Activated CD8-positive, alpha-beta memory T cell treated with anti-CD3 and anti-CD28 coated beads, Interleukin-2, amount 10 ng/mL, durations not matched to agents 7 days and 5 days (primary cell): Measurements from ENCODE around the gene LRRC3. TPM values are rescaled to one million over a fixed set of nuclear protein-coding genes. Genes with fewer than 3 reads are reported as not detected.

Experiments
- ATAC-seq: fragments of 150-1000 bp; cut with Tn5 transposase; one replicate; pipeline ENCODE4 v1.10.0; 2021; ENCODE audit warnings: moderate library complexity
- CTCF ChIA-PET: fragments of 350-600 bp; sonication (Branson Sonifier 250); formaldehyde crosslinking; loops from one replicate; lab custom pipeline; 2021; ENCODE audit warnings: antibody characterized with exemption; lab: Charles Lee
- DNase-seq: peaks from one replicate; pipeline ENCODE4 v3.0.0-alpha.2; 2020
- H3K27ac Mint-ChIP-seq: one replicate; pipeline ENCODE4 v1.8.0; 2021; ENCODE audit warnings: mild to moderate bottlenecking, mixed read lengths
- H3K27me3 Mint-ChIP-seq: one replicate; pipeline ENCODE4 v1.8.0; 2021; ENCODE audit warnings: mixed read lengths
- H3K36me3 Mint-ChIP-seq: one replicate; pipeline ENCODE4 v1.8.0; 2021; ENCODE audit warnings: mild to moderate bottlenecking, mixed read lengths
- H3K4me1 Mint-ChIP-seq: one replicate; pipeline ENCODE4 v1.8.0; 2021; ENCODE audit warnings: mixed read lengths
- H3K4me3 Mint-ChIP-seq: one replicate; pipeline ENCODE4 v1.8.0; 2021; ENCODE audit warnings: mild to moderate bottlenecking, moderate library complexity, mixed read lengths
- H3K9me3 Mint-ChIP-seq: one replicate; pipeline ENCODE4 v1.8.0; 2022; ENCODE audit warnings: low read depth, mixed read lengths
- total RNA-seq, 2 experiments: library from RNA; stranded (reverse); gene quantifications; one replicate each; pipeline ENCODE4 v1.2.3, GENCODE V29; 2021

Gene LRRC3
- total RNA-seq, 2 experiments from 2014 or later: 2.3 to 3.9 TPM

GRCh38 chr21:44489962-44490361 is 34.7 kb downstream of the LRRC3 start:
- peaks cover 6% of the 10 kb centered on the region for H3K4me1 Mint-ChIP-seq
- peaks cover 19% of the 10 kb centered on the region for H3K36me3 Mint-ChIP-seq
- ATAC-seq: no peak
- CTCF ChIA-PET: interaction anchor here (0.9 to 1.4 kb wide), 6 partner anchors 10 to 323 kb away, joined by 3 to 4 read pairs (median 3); partner anchors contain the start of gene UBE2G2
- H3K27ac Mint-ChIP-seq: no peak overlapping the region
- no peak overlapping the region for H3K4me3 Mint-ChIP-seq
- peaks cover 13% of the 10 kb centered on the region for H3K9me3 Mint-ChIP-seq
- DNase-seq: no peak
- peaks cover 7% of the 10 kb centered on the region for H3K27me3 Mint-ChIP-seq

GRCh38 chr21:44490405-44490804 is 35.1 kb downstream of the LRRC3 start:
- DNase-seq (no peak), ATAC-seq (no peak)
- peaks cover 6% of the 10 kb centered on the region for H3K4me1 Mint-ChIP-seq
- H3K27ac Mint-ChIP-seq: no peak overlapping the region
- peaks cover 13% of the 10 kb centered on the region for H3K9me3 Mint-ChIP-seq
- peaks cover 5% of the 10 kb centered on the region for H3K27me3 Mint-ChIP-seq
- CTCF ChIA-PET: interaction anchor here (0.9 to 1.4 kb wide), 6 partner anchors 10 to 323 kb away, joined by 3 to 4 read pairs (median 3); partner anchors contain the start of gene UBE2G2
- H3K4me3 Mint-ChIP-seq: no peak overlapping the region
- H3K36me3 Mint-ChIP-seq: peaks cover 19% of the 10 kb centered on the region

- peaks cover 19% of the 10 kb centered on the region for H3K36me3 Mint-ChIP-seq
- H3K27me3 Mint-ChIP-seq: peaks cover 7% of the 10 kb centered on the region
- peaks cover 6% of the 10 kb centered on the region for H3K4me1 Mint-ChIP-seq
- CTCF ChIA-PET: interaction anchor here (0.9 to 1.4 kb wide), 4 partner anchors 11 to 322 kb away, joined by 3 to 4 read pairs (median 4); no protein-coding TSS in a partner anchor
- peaks cover 13% of the 10 kb centered on the region for H3K9me3 Mint-ChIP-seq
- no peak overlapping the region for H3K27ac Mint-ChIP-seq
- DNase-seq (no peak), ATAC-seq (no peak)
- no peak overlapping the region for H3K4me3 Mint-ChIP-seq
Measured at GRCh38 chr21:44490816-44491215, 35.5 kb downstream of the LRRC3 start.

- H3K4me1 Mint-ChIP-seq: peaks cover 6% of the 10 kb centered on the region
- DNase-seq: no peak
- H3K9me3 Mint-ChIP-seq: peaks cover 13% of the 10 kb centered on the region
- no peak overlapping the region for H3K4me3 Mint-ChIP-seq
- H3K27me3 Mint-ChIP-seq: peaks cover 20% of the 10 kb centered on the region
- H3K27ac Mint-ChIP-seq: no peak overlapping the region
- ATAC-seq: no peak
- CTCF ChIA-PET: no interaction called here
- peaks cover 19% of the 10 kb centered on the region for H3K36me3 Mint-ChIP-seq
Measured at GRCh38 chr21:44492567-44493385, 37.5 kb downstream of the LRRC3 start.

GRCh38 chr21:44494418-44494817 is 39.1 kb downstream of the LRRC3 start:
- ATAC-seq (no peak), DNase-seq (no peak)
- no peak overlapping the region for H3K4me3 Mint-ChIP-seq
- no peak overlapping the region for H3K27ac Mint-ChIP-seq
- peaks cover 20% of the 10 kb centered on the region for H3K27me3 Mint-ChIP-seq
- CTCF ChIA-PET: interaction anchor here (0.9 kb wide), 1 partner anchor 299 kb away, joined by 3 read pairs; no protein-coding TSS in a partner anchor
- H3K36me3 Mint-ChIP-seq: peaks cover 19% of the 10 kb centered on the region
- peaks cover 13% of the 10 kb centered on the region for H3K9me3 Mint-ChIP-seq
- peaks cover 6% of the 10 kb centered on the region for H3K4me1 Mint-ChIP-seq

GRCh38 chr21:44494956-44495355 is 39.6 kb downstream of the LRRC3 start:
- CTCF ChIA-PET: interaction anchor here (0.9 kb wide), 1 partner anchor 298 kb away, joined by 3 read pairs; no protein-coding TSS in a partner anchor
- Mint-ChIP-seq H3K9me3 (peaks cover 13% of the 10 kb centered on the region), H3K27me3 (peaks cover 19% of the 10 kb centered on the region), H3K4me1 (peaks cover 6% of the 10 kb centered on the region), H3K27ac (no peak overlapping the region), H3K4me3 (no peak overlapping the region), H3K36me3 (peaks cover 19% of the 10 kb centered on the region)
- no peak for ATAC-seq
- no peak for DNase-seq

GRCh38 chr21:44495611-44496563 is 40.6 kb downstream of the LRRC3 start:
- CTCF ChIA-PET: interaction anchor here (0.9 kb wide), 1 partner anchor 297 kb away, joined by 3 read pairs; no protein-coding TSS in a partner anchor

GRCh38 chr21:44496564-44497550 is 41.5 kb downstream of the LRRC3 start:
- peaks cover 6% of the 10 kb centered on the region for H3K4me1 Mint-ChIP-seq
- no peak overlapping the region for H3K27ac Mint-ChIP-seq
- CTCF ChIA-PET: interaction anchor here (0.9 to 1.4 kb wide), 2 partner anchors 14 to 297 kb away, joined by 3 to 5 read pairs; no protein-coding TSS in a partner anchor
- ATAC-seq (no peak), DNase-seq (no peak)
- H3K4me3 Mint-ChIP-seq: no peak overlapping the region
- H3K27me3 Mint-ChIP-seq: peaks cover 18% of the 10 kb centered on the region
- peaks cover 12% of the 10 kb centered on the region for H3K9me3 Mint-ChIP-seq
- peaks cover 13% of the 10 kb centered on the region for H3K36me3 Mint-ChIP-seq

More at GRCh38 chr21:44495611-44496563, 40.6 kb downstream of the LRRC3 start:
- Mint-ChIP-seq H3K9me3 (peaks cover 13% of the 10 kb centered on the region), H3K27ac (no peak overlapping the region), H3K4me1 (peaks cover 6% of the 10 kb centered on the region), H3K36me3 (peaks cover 16% of the 10 kb centered on the region), H3K4me3 (no peak overlapping the region), H3K27me3 (peaks cover 18% of the 10 kb centered on the region)
- ATAC-seq (no peak), DNase-seq (no peak)

GRCh38 chr21:44497703-44498126 is 42.4 kb downstream of the LRRC3 start:
- ATAC-seq: no peak
- no peak for DNase-seq
- peaks cover 6% of the 10 kb centered on the region for H3K36me3 Mint-ChIP-seq
- CTCF ChIA-PET: interaction anchor here (1.4 kb wide), 1 partner anchor 13 kb away, joined by 5 read pairs; no protein-coding TSS in a partner anchor
- H3K9me3 Mint-ChIP-seq: peaks cover 4% of the 10 kb centered on the region
- peaks cover 18% of the 10 kb centered on the region for H3K27me3 Mint-ChIP-seq
- no peak overlapping the region for H3K4me3 Mint-ChIP-seq
- H3K27ac Mint-ChIP-seq: no peak overlapping the region
- H3K4me1 Mint-ChIP-seq: peaks cover under 1% of the 10 kb centered on the region

- H3K27me3 Mint-ChIP-seq: peaks cover 18% of the 10 kb centered on the region
- no peaks in the 10 kb centered on the region for H3K9me3 Mint-ChIP-seq
- DNase-seq: no peak
- CTCF ChIA-PET: interaction anchor here (0.5 to 1.4 kb wide), 2 partner anchors 12 to 288 kb away, joined by 3 to 5 read pairs; no protein-coding TSS in a partner anchor
- no peak overlapping the region for H3K4me3 Mint-ChIP-seq
- H3K36me3 Mint-ChIP-seq: no peaks in the 10 kb centered on the region
- ATAC-seq: no peak
- H3K4me1 Mint-ChIP-seq: no peaks in the 10 kb centered on the region
- H3K27ac Mint-ChIP-seq: no peak overlapping the region
Measured at GRCh38 chr21:44498280-44499210, 43.2 kb downstream of the LRRC3 start.

- no peak for DNase-seq
- CTCF ChIA-PET: no interaction called here
- no peaks in the 10 kb centered on the region for H3K9me3 Mint-ChIP-seq
Measured at GRCh38 chr21:44499211-44499560, 43.9 kb downstream of the LRRC3 start.

More at GRCh38 chr21:44499211-44499560, 43.9 kb downstream of the LRRC3 start:
- Mint-ChIP-seq H3K36me3 (no peaks in the 10 kb centered on the region), H3K27me3 (peaks cover 18% of the 10 kb centered on the region), H3K27ac (no peak overlapping the region), H3K4me3 (no peak overlapping the region), H3K4me1 (peaks cover 5% of the 10 kb centered on the region)
- ATAC-seq: no peak
